Measurements from ENCODE around the gene PRIM1.
"Not testable (repeated sequence)": the region's sequence is repeated elsewhere in the genome, so short reads cannot be mapped to it uniquely, and the experiment has no call there.

PRIM1 gene

DNA sequence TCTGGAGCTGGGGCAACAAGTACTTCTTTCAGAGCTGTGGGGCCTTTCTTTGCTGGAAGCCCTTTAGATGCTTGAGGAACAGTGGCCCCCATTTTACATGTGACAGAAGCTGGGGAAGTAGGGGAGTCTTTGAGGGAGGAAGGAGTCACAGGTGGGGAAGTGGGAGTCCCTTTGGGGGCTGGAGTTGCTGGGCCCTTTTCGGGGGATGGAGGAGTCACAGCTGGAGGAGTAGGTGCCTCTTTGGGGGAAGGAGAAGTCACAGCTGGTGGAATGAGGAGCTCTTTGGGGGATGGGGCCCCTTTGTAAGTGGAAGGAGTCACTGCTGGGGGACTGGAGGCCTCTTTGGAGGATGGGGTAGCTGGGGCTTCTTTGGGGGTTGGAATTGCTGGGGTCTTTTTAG lies 35.7 kb downstream of the PRIM1 start:
- no peak for DNase-seq

DNA sequence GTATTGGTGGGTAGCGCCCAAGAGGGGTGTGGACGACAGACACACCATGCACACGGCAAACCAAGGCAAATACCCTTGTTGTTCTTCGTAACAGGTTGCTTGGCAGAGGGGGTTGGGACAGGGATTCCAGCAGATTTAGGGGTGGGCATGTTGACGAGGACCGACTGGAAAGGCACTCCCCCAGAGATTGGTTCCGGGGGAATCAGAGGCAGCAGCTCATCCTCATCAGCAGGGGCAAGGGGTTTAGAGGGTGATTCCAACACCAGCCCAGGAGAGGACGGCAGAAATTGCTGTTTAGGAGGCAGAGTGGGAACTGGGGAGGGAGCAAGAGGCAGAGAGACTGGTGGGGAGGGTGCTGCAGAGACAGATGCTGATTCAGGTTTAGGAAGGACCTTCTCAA lies 36.3 kb downstream of the PRIM1 start:
- no peak for DNase-seq

DNA sequence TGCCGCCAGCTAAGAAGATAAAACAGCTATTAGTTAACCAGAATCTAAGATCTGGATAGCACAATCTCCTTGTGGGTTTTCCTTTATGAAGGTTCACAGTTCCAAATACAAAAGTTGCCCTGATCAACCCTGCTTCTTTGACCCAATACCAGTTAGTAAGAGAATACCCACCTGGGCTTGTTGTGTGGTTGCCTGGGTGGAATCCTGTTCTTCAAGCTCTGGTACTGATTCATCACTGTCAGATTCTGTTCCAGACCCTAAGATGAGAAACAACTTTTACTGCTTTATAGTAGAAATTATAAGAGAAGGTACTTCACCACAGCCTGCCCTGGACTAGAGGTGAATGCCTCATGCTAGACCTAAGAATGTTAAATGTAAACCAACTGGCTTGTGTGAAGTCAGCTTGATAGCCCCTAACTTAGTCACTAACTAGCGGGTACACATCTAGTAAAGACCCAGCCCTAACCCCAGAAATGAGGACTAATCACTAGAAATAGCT lies 37.6 kb downstream of the PRIM1 start:
- DNase-seq: no peak

DNA sequence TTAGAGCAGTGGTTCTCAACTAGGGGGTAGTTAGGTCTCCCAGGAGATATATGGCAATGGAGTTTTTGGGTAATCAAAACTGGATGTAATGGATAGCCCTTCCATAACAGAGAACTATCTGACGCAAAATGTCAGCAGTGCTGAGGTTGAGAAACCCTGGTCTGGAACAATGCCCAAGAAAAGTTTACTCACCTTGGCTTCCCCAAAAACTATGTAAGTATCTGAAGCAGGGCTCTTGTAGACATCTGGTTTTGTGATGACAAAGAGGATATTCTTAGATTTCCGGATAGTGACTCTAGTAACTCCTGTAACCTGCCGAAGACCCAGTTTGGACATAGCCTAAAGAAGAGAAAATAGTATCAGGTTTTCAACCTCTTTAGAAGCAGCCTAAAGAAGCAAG lies 38.8 kb downstream of the PRIM1 start:
- no peak for DNase-seq

DNA sequence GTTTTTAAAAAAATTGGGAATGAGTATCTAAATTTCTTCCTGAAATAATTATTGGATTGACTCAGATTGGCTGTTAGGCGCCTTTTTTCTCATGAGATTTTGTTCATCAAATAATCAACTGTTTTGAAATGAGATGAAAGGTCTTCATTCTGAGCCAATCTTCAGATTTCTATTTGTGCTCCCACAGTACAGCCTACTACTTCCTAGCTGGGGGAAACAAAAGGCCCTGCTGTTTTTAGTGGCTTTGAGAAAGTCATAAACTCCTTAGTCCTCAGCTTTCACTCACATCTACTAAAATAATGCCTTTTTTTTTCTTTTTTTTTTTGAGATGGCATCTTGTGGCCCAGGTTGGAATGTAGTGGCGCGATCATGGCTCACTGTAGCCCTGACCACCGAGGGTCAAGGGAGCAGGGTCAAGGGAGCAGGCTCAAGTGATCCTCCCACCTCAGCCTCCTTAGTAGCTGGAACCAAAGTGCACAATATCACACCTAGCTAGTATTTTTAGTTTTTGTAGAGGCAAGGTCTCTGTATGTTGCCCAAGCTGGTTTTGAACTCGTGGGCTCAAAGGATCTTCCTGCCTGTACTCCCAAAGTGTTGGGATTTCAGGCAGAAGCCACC lies 42.3 kb downstream of the PRIM1 start:
- DNase-seq: no peak

DNA sequence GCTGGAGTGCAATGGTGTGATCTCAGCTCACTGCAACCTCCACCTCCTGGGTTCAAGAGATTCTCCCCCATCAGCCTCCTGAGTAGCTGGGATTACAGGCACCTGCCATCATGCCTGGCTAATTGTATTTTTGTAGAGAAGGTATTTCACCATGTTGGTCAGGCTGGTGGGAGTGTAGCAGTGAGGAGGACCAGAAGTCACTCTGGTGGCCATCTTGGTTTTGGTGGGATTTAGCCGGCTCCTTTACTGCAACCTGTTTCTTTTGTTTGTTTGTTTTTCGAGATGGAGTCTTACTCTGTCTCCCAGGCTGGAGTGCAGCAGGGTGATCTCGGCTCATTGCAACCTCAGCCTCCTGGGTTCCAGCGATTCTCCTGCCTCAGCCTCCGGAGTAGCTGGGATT lies 47.6 kb downstream of the PRIM1 start:
- not testable (repeated sequence) for DNase-seq

DNA sequence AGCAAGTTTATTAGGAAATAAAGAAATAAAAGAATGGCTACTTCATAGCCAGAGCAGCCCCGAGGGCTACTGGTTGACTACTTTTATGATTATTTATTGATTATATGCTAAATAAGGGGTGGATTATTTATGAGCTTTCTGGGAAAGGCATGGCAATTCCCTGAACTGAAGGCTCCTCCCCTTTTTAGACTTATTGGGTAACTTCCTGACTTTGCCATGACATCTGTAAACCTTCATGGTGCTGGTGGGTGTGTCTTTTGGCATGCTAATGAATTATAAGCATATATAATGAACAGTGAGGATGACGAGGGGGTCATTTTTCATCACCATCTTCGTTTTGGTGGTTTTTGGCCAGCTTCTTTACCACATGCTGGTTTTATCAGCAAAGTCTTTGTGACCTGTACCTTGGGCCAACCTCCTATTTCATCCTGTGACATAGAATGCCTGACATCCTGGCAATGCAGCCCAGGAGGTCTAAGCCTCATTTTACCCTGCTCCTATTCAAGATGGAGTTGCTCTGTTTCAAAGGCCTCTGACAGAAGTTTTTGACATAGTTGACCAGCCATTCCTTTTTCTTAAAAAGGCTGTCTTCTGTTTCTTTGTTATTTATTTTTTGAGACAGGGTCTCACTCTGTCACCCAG lies 53.0 kb downstream of the PRIM1 start:
- DNase-seq: no peak

DNA sequence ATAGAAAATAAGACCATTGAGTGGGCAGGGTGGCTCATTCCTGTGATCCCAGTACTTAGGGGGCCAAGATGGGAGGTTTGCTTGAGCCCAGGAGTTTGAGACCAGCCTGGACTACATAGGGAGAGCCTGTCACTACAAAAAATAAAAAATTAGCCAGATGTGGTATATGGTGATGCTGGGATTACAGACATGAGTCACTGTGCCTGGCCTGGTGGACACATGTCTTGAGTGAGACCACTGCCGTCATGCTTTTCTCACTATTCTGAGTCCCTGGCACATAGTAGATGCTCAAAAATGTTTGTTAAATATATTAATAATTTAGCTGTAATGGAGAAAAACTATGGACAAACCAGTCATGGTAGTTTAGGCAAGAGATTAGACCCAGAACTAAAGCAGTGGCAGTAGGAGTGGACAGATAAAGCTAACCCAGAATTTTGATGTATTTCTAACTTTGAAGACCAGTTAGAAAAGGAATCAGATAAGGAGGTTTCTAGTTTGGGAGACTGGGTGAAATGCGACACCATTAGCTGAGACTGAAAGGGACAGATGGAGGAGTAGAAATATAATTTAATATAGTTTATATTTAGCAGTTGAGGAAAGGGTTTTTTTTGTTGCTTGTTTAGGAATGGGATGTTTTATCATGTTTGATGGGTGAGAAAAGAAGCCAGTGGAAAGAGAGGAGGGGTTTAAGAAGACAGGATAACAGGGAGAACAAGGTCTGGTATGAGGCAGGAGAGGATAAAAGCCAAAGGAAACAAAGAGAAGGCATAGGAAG lies 56.6 kb downstream of the PRIM1 start:
- no peak for DNase-seq

DNA sequence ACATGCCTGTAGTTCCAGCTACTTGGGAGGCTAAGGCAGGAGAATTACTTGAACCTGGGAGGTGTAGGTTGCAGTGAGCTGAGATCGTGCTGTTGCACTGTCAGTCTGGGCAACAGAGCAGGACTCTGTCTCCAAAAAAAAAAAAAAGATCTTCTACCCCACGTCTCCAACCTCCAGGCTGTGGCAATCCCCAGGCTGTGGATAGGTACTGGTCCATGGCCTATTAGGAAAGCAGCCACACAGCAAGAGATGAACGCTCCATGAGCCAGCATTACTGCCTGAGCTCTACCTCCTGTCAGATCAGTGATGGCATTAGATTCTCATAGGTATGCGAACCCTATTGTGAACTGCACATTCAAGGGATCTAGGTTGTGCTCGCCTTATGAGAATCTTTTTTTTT lies 58.0 kb downstream of the PRIM1 start:
- DNase-seq: no peak

DNA sequence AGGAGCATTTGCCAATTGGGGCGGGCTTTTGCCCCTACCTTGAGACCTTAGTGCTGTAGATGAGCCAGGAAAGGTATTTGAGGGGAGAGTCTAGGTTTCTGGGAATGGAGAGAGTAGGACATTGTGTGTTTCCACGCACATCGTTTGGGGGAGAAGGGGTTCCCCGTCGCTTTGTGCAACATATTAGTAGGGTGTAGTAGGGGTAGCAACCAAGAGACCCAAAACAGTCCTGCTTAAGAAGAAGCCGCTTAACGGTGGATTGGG lies 63.3 kb downstream of the PRIM1 start:
- DNase-seq: no peak

DNA sequence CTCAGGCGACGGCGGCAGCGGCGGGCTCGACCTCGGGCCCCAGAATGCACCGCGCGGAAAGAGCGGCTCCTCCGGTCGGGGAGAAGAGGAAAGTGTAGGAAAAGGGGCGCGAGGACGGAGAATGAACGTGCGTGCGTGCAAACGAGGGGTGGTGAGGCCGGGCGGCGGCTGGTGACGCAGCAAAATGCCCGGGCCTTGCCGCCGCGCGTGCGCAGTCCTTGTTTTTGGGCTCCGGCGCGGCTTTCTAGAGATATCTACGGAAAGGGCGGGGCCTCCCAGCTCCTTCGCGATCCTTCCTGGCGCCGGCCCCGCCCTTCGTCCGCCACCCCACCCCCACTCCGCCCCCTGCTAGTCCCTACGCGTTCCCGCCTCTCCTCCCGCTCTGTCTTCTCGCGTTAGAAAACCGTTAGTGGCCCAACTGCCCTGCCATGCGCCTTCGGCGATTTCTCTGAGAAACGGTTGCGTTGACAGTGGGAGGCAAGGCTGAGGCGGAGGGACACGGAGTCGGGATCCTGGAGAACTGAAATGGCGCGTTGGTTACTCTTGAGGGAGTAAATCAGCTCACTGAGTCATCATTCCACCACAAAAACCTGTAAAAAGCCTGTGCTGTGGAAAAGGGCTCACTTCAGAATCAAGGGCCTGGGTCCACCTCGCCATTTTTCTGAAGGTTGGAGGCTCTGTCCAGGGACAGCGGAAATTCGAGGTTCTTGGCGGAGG lies 63.8 kb downstream of the PRIM1 start, which contains the start of gene PTGES3:
PTGES3 (minus strand) TSS at position 156 of the 717 bp plus-strand sequence. CDS start 285 bp downstream, outside the sequence.
- DNase-seq: peak; percentile 97

DNA sequence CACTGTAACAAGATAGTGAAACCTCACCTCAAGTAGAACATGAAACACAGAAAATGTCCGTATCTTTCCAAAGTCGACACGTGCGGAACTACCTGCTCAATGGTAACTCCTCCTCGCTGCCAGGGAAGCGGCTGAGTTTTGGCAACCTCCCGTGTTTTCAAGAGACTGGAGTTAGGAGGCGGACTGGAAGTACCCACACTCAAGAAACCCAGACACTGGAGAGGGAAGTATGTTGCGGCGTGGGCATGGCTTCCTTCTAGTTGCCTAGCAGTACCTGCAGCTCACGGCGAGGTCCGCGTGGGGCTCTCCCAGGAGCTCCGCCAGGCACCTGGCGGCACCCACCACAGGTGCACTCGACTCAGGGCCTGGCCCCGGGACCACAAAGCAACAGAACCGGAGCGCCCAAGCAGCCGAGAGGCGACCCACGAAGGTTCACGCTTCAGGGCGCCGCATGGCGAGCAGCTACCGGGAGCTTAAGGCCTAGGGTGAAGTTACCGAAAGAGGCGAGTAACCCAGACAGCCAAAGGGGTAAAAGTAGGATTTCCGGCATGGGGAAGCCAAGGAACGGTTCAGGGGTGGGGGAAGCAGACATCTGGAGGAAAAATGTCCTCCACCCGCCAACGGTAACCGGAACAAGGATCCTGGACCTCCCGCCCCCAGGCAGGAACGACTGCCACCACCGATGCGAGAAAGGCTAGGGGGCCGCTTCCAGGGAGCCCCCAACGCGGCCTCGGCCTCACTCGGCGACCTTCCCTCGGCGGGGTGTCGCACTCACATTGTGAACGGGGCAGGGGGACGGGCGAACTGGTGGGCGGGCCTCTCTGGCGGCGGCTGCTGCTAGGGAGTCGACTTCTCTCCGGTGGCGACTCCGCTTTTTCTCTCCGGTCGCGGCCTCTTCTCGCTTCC lies 64.6 kb downstream of the PRIM1 start:
- DNase-seq: peak; percentile 44

DNA sequence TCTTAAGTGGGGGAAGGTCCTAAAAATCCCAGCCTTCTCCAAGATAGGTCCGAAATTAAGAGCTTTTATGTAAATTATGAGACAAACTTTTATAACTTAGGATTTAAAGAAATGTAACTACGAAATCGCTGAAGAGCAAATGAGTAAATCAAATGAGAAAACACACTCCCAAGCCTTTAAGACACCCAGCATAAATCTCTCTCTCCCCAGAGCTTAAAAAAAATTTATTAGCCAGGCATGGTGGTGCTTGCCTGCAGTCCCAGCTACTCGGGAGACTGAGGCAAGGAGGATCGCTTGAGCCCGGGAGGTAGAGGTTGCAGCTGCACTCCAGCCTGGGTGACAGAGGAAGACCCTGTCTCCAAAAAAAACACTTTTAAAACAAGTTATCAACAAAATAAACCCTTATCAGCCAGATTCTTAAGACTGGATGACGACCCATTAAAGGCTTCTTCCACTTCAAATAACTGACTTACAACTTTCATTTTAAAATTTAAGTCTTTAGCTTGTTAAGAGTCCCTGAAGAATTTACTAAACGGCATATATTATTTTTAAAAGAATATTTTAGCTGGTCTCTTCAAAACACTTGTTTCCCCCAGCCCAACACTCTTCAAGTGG lies 67.3 kb downstream of the PRIM1 start:
- no peak for DNase-seq

DNA sequence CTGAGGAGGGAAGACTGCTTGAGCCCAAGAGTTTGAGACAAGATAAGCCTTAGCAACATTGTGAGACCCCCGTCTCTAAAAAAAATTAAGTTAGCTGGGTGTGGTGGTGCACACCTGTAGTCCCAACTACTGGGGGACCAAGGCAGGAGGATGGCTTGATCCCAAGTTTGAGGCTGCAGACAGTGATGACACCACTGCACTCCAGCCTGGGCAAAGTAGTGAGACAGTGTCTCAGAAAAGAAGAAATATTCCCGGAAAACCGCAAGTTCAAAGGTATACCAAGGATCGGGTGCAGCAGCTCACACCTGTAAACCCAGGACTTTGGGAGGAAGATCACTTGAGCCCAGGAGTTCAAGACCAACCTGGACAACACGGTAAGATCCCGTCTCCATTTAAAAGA lies 69.8 kb downstream of the PRIM1 start:
- no peak for DNase-seq
